Liver (tissue), 9 donors: ENCODE results near the gene DNAAF3. TPM values are rescaled to one million over a fixed set of nuclear protein-coding genes. Genes with fewer than 3 reads are reported as not detected.
"Not testable (repeated sequence)": the region's sequence is repeated elsewhere in the genome, so short reads cannot be mapped to it uniquely, and the experiment has no call there.

ENCODE experiments used
- DNase-seq: peaks from one replicate; pipeline ENCODE4 v3.0.0-alpha.2; 2017; ENCODE audit warnings: low spot score
- H3K27ac ChIP-seq, 2 donors: one replicate each; pipeline ENCODE4 v1.7.0; 2013; ENCODE audit warnings: inconsistent platforms in 2 of 2, low read length in 2 of 2, control low read depth in 1 of 2, low read depth in 1 of 2, mild to moderate bottlenecking in 1 of 2
- H3K27me3 ChIP-seq, 4 donors: one replicate each; pipeline versions ENCODE4 v1.6.1 to v1.7.0; 2013; ENCODE audit warnings: low read length in 3 of 4, inconsistent platforms in 1 of 4, mild to moderate bottlenecking in 1 of 4, moderate library complexity in 1 of 4; ENCODE audit not compliant: control insufficient read depth in 4 of 4, insufficient read depth in 4 of 4
- H3K36me3 ChIP-seq, 4 donors: one replicate each; pipeline versions ENCODE4 v1.6.1 to v1.7.0; 2013; ENCODE audit warnings: low read length in 3 of 4, mild to moderate bottlenecking in 3 of 4, low read depth in 1 of 4, moderate library complexity in 1 of 4; ENCODE audit not compliant: control insufficient read depth in 4 of 4, insufficient read depth in 3 of 4
- H3K4me1 ChIP-seq, 4 donors: one replicate each; pipeline versions ENCODE4 v1.6.1 to v1.7.0; 2013; ENCODE audit warnings: low read length in 3 of 4, mild to moderate bottlenecking in 3 of 4, moderate library complexity in 1 of 4; ENCODE audit not compliant: control insufficient read depth in 4 of 4, insufficient read depth in 4 of 4
- H3K4me3 ChIP-seq, 3 donors: one replicate each; pipeline versions ENCODE4 v1.6.1 to v1.7.0; 2013; ENCODE audit warnings: low read length in 3 of 3, control low read depth in 1 of 3, low read depth in 1 of 3, mild to moderate bottlenecking in 1 of 3
- H3K9ac ChIP-seq, 2 donors: one replicate each; pipeline ENCODE4 v1.7.0; 2013; ENCODE audit warnings: low read length in 2 of 2, mild to moderate bottlenecking in 2 of 2, moderate library complexity in 2 of 2, control low read depth in 1 of 2, low read depth in 1 of 2
- H3K9me3 ChIP-seq, 4 donors: one replicate each; pipeline versions ENCODE4 v1.6.1 to v1.7.0; 2013; ENCODE audit warnings: low read length in 3 of 4; ENCODE audit not compliant: control insufficient read depth in 4 of 4
- EGR1 ChIP-seq, 2 donors: IDR thresholded peaks; 2 replicates each; pipeline ENCODE4 v1.6.1; 2016 to 2018; ENCODE audit warnings: antibody characterized with exemption in 2 of 2, low read depth in 2 of 2
- GABPA ChIP-seq, 2 donors: IDR thresholded peaks in 1 of 2; conservative IDR thresholded peaks in 1 of 2; 2 replicates each; pipeline ENCODE4 v1.6.1; 2016; ENCODE audit warnings: antibody characterized with exemption in 2 of 2, mild to moderate bottlenecking in 1 of 2, moderate library complexity in 1 of 2
- HNF4A ChIP-seq, 2 donors: conservative IDR thresholded peaks; 2 replicates each; pipeline ENCODE4 v1.6.1; 2016; ENCODE audit warnings: antibody characterized with exemption in 2 of 2, mild to moderate bottlenecking in 2 of 2
- JUND ChIP-seq, 2 donors: IDR thresholded peaks; 2 replicates each; pipeline ENCODE4 v1.6.1; 2016; ENCODE audit warnings: antibody characterized with exemption in 2 of 2
- RAD21 ChIP-seq, 2 donors: IDR thresholded peaks; 2 replicates each; pipeline ENCODE4 v1.6.1; 2016; ENCODE audit warnings: antibody characterized with exemption in 2 of 2, mild to moderate bottlenecking in 2 of 2
- SP1 ChIP-seq: IDR thresholded peaks from 2 replicates; pipeline ENCODE4 v1.6.1; 2018; ENCODE audit warnings: antibody characterized with exemption, mild to moderate bottlenecking
- TAF1 ChIP-seq: conservative IDR thresholded peaks from 2 replicates; pipeline ENCODE4 v1.6.1; 2016; ENCODE audit warnings: antibody characterized with exemption, mild to moderate bottlenecking
- WGBS: extraction: QIAGEN DNeasy Blood & Tissue Kit; methylation state at CpG from one replicate; pipeline ENCODE4 v1.1.7; 2013; 5-methylcytosine and 5-hydroxymethylcytosine counted together
- polyA plus RNA-seq, 2 donors: library from polyadenylated mRNA; stranded (reverse) in 1 of 2; unstranded in 1 of 2; fragments of 200-250 nt in 1 of 2; fragments of >200 nt in 1 of 2; fragmentation: Nextera tagmentation in 1 of 2; extraction: Ambion mirVana in 1 of 2; gene quantifications; one replicate each; pipeline versions ENCODE4 v1.2.1 to v1.2.3, GENCODE V29; 2013 to 2015
- total RNA-seq, 2 donors: library from RNA; depleted of rRNA; stranded (reverse); fragments of >200 nt; gene quantifications; one replicate each; pipeline ENCODE4 v1.2.3, GENCODE V29; 2014
- TF ChIP-seq, protein P1 (sequence below): IDR thresholded peaks from 2 replicates; pipeline ENCODE4 v1.6.1; 2016; ENCODE audit warnings: antibody characterized with exemption, mild to moderate bottlenecking
- TF ChIP-seq, protein P2 (sequence below): IDR thresholded peaks from 2 replicates; pipeline ENCODE4 v1.6.1; 2016; ENCODE audit warnings: antibody characterized with exemption
- TF ChIP-seq, protein P3 (sequence below): fragments of 150-350 bp; IDR thresholded peaks from 2 replicates; pipeline ENCODE4 v1.5.1; 2017; ENCODE audit warnings: improper control_type of control experiment, low read depth, low read length; ENCODE audit not compliant: missing input control
- TF ChIP-seq, protein P4 (sequence below): IDR thresholded peaks from 2 replicates; pipeline ENCODE4 v1.6.1; 2016; ENCODE audit warnings: antibody characterized with exemption
- donor health status: healthy.
- donor health status: healthy.
- donor health status: healthy.
- donor health status: healthy.
- donor health status: healthy.

DNAAF3 gene
- total and polyA plus RNA-seq, 4 donors, result 0.18 to 0.64 (median 0.37) TPM

DNA sequence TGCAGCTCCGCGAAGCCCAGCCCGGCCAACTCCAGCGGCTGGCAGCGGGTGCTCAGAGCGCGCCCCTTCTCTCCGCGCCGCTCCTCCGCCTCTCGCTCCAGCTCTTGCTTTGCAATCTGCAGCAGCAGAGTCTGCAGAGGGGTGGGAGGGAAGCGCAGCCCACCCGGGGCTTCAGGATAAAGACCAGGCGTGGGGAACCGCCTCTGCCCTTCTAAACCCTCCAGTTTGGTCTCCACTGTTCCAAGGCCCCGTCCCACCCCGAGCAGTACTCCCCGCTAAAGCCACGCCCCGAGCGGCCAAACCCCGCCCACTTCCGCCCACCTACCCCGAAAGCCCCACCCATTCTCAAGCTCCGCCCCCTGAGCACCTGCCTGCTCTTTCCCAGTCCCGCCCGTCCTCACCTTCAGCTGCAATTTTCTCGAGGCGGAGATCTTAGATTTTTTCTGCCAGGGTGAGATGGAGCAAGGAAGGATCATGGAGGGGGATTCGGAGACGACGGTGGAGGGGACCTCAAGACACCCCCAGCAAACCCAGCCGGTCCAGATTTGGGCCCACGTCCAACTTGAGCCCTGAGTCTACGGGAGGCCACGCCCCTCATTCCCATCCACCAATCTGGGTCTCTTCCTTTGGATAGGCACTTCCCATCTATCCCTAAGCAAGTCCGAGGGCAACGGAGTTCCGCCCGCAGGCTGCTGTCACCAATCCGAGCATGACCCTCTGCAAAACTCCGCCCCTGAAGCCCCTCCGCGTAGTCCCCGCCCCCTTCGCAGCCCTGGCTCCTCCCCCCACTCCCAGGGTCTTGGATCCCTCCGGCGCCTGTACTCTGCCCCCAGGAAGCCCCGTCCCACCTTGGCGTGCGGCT is 10.0 kb downstream of the DNAAF3 start (continued):
- TF ChIP-seq, protein P1, sequence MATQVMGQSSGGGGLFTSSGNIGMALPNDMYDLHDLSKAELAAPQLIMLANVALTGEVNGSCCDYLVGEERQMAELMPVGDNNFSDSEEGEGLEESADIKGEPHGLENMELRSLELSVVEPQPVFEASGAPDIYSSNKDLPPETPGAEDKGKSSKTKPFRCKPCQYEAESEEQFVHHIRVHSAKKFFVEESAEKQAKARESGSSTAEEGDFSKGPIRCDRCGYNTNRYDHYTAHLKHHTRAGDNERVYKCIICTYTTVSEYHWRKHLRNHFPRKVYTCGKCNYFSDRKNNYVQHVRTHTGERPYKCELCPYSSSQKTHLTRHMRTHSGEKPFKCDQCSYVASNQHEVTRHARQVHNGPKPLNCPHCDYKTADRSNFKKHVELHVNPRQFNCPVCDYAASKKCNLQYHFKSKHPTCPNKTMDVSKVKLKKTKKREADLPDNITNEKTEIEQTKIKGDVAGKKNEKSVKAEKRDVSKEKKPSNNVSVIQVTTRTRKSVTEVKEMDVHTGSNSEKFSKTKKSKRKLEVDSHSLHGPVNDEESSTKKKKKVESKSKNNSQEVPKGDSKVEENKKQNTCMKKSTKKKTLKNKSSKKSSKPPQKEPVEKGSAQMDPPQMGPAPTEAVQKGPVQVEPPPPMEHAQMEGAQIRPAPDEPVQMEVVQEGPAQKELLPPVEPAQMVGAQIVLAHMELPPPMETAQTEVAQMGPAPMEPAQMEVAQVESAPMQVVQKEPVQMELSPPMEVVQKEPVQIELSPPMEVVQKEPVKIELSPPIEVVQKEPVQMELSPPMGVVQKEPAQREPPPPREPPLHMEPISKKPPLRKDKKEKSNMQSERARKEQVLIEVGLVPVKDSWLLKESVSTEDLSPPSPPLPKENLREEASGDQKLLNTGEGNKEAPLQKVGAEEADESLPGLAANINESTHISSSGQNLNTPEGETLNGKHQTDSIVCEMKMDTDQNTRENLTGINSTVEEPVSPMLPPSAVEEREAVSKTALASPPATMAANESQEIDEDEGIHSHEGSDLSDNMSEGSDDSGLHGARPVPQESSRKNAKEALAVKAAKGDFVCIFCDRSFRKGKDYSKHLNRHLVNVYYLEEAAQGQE, result no peak
- TF ChIP-seq TAF1, result no peak
- TF ChIP-seq SP1, result no peak
- TF ChIP-seq EGR1 (IDR thresholded peaks at IDR 0.05; ENCODE audit: low read depth in 2 of 2), result no peak
- no peak for TF ChIP-seq GABPA (IDR thresholded peaks at IDR 0.05 in 1 of 2, conservative IDR thresholded peaks at IDR 0.05 in 1 of 2)

DNA sequence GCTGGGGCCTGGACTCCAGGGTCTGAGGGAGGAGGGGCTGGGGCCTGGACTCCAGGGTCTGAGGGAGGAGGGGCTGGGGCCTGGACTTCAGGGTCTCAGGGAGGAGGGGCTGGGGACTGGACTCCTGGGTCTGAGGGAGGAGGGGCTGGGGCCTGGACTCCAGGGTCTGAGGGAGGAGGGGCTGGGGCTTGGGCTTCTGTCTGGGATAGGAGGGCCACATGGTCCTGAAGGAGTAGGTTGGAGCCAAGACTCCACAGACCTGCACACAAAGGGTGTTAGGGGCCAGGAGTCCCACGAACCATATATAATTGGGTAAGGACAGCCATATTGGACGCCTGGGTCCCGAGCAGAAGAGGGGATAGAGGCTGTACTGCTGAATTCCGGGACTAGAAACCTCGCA is 10.6 kb downstream of the DNAAF3 start:
- H3K27me3 ChIP-seq, DNase-seq, H3K36me3 ChIP-seq, H3K27ac ChIP-seq, H3K4me1 ChIP-seq, H3K9me3 ChIP-seq, H3K4me3 ChIP-seq, H3K9ac ChIP-seq: not testable (repeated sequence)
- 18% methylated on average over 5 of the region's 5 CpGs for WGBS

DNA sequence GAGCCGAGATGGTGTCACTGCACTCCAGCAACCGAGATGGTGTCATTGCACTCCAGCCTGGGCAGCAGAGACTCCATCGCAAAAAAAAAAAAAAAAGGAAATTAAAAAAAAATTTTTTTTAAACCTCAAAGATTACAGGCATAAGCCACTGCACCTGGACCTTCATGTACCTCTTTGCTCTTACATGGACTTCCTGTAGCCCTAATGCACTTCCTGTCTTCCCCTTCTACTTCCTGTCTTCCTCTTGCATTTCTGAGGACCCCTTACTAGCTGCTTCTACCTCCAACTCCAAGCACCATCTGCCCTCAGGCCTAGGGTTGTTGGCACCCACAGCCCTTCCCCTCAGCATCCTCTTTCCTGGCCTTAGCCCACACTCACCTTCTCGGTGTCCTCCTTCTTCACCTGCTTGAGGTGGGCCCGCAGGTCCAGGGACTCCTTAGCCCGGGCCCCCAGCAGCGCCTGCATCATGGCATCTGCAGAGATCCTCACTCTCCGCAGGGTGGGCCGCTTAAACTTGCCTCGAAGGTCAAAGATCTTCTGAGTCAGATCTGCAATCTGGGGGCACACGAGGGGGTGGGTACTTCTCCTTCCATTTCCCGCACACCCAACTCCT is 12.7 kb downstream of the DNAAF3 start:
- WGBS, result 79% methylated on average over 12 of the region's 12 CpGs
- H3K27ac ChIP-seq, result no peak overlapping the region
- no peaks in the 10 kb centered on the region for H3K9me3 ChIP-seq
- DNase-seq, result no peak
- TF ChIP-seq EGR1 (IDR thresholded peaks at IDR 0.05; ENCODE audit: low read depth in 2 of 2), result no peak
- no peak for TF ChIP-seq RAD21 (IDR thresholded peaks at IDR 0.05)
- TF ChIP-seq, protein P2, sequence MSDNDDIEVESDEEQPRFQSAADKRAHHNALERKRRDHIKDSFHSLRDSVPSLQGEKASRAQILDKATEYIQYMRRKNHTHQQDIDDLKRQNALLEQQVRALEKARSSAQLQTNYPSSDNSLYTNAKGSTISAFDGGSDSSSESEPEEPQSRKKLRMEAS, result no peak
- TF ChIP-seq, protein P3, sequence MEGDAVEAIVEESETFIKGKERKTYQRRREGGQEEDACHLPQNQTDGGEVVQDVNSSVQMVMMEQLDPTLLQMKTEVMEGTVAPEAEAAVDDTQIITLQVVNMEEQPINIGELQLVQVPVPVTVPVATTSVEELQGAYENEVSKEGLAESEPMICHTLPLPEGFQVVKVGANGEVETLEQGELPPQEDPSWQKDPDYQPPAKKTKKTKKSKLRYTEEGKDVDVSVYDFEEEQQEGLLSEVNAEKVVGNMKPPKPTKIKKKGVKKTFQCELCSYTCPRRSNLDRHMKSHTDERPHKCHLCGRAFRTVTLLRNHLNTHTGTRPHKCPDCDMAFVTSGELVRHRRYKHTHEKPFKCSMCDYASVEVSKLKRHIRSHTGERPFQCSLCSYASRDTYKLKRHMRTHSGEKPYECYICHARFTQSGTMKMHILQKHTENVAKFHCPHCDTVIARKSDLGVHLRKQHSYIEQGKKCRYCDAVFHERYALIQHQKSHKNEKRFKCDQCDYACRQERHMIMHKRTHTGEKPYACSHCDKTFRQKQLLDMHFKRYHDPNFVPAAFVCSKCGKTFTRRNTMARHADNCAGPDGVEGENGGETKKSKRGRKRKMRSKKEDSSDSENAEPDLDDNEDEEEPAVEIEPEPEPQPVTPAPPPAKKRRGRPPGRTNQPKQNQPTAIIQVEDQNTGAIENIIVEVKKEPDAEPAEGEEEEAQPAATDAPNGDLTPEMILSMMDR, result no peak
- TF ChIP-seq, protein P4, sequence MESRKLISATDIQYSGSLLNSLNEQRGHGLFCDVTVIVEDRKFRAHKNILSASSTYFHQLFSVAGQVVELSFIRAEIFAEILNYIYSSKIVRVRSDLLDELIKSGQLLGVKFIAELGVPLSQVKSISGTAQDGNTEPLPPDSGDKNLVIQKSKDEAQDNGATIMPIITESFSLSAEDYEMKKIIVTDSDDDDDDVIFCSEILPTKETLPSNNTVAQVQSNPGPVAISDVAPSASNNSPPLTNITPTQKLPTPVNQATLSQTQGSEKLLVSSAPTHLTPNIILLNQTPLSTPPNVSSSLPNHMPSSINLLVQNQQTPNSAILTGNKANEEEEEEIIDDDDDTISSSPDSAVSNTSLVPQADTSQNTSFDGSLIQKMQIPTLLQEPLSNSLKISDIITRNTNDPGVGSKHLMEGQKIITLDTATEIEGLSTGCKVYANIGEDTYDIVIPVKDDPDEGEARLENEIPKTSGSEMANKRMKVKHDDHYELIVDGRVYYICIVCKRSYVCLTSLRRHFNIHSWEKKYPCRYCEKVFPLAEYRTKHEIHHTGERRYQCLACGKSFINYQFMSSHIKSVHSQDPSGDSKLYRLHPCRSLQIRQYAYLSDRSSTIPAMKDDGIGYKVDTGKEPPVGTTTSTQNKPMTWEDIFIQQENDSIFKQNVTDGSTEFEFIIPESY, result no peak
- no peak for TF ChIP-seq JUND (IDR thresholded peaks at IDR 0.05)
- TF ChIP-seq HNF4A (conservative IDR thresholded peaks at IDR 0.05), result no peak
- H3K4me3 ChIP-seq, result no peak overlapping the region
- H3K36me3 ChIP-seq, result no peaks in the 10 kb centered on the region
- no peaks in the 10 kb centered on the region for H3K4me1 ChIP-seq
- no peak overlapping the region for H3K9ac ChIP-seq
- H3K27me3 ChIP-seq, result peaks cover 0 to 4% (median 1%) of the 10 kb centered on the region in 4 donors
